Measurements from ENCODE around the gene ZNF783. TPM values are rescaled to one million over a fixed set of nuclear protein-coding genes. Genes with fewer than 3 reads are reported as not detected.
"Not testable (repeated sequence)": the region's sequence is repeated elsewhere in the genome, so short reads cannot be mapped to it uniquely, and the experiment has no call there.

ZNF783 gene
- polyA plus RNA-seq, 6 donors from 2014 or later: 1.3 to 9.2 (median 6.0) TPM

GRCh38 chr7:149226840-149227494, 35.0 kb upstream of the ZNF783 start:
- ATAC-seq (ENCODE audit: low read depth in 2 of 2) (no peak), DNase-seq (no peak)
- Mint-ChIP-seq H3K4me1 (no peaks in the 10 kb centered on the region), H3K36me3 (peaks cover 0 to 13% of the 10 kb centered on the region in 2 donors), H3K4me3 (no peak overlapping the region), H3K9me3 (no peaks in the 10 kb centered on the region), H3K27me3 (peaks cover 0 to 6% (median 5%) of the 10 kb centered on the region in 3 donors), H3K27ac (no peak overlapping the region)

GRCh38 chr7:149228831-149229471, 33.0 kb upstream of the ZNF783 start:
- Mint-ChIP-seq H3K9me3 (no peaks in the 10 kb centered on the region), H3K27ac (peak overlapping the region in 1 of 6 donors; percentile 3), H3K4me1 (no peaks in the 10 kb centered on the region), H3K4me3 (no peak overlapping the region), H3K36me3 (peaks cover 0 to 13% of the 10 kb centered on the region in 2 donors), H3K27me3 (peaks cover 10 to 18% (median 12%) of the 10 kb centered on the region in 3 donors)
- DNase-seq (no peak), ATAC-seq (ENCODE audit: low read depth in 2 of 2) (no peak)

GRCh38 chr7:149229526-149229925, 32.5 kb upstream of the ZNF783 start:
- no peaks in the 10 kb centered on the region for H3K4me1 Mint-ChIP-seq
- H3K27me3 Mint-ChIP-seq: peaks cover 10 to 22% (median 12%) of the 10 kb centered on the region in 3 donors
- ATAC-seq (ENCODE audit: low read depth in 2 of 2): no peak
- peaks cover 0 to 13% of the 10 kb centered on the region in 2 donors for H3K36me3 Mint-ChIP-seq
- no peak overlapping the region for H3K4me3 Mint-ChIP-seq
- H3K9me3 Mint-ChIP-seq: no peaks in the 10 kb centered on the region
- H3K27ac Mint-ChIP-seq: peak overlapping the region in 1 of 6 donors; percentile 31
- no peak for DNase-seq

- Mint-ChIP-seq H3K27me3 (peaks cover 12 to 31% (median 15%) of the 10 kb centered on the region in 3 donors), H3K36me3 (no peaks in the 10 kb centered on the region), H3K4me1 (no peaks in the 10 kb centered on the region), H3K4me3 (peak overlapping the region in 1 of 8 donors; percentile 60), H3K9me3 (no peaks in the 10 kb centered on the region), H3K27ac (no peak overlapping the region)
- DNase-seq (no peak), ATAC-seq (ENCODE audit: low read depth in 2 of 2) (no peak)
Measured at GRCh38 chr7:149232362-149232761, 29.6 kb upstream of the ZNF783 start.

- not testable (repeated sequence) for H3K36me3 Mint-ChIP-seq; H3K9me3 Mint-ChIP-seq; ATAC-seq (ENCODE audit: low read depth in 2 of 2); H3K4me3 Mint-ChIP-seq; H3K27ac Mint-ChIP-seq; DNase-seq; H3K4me1 Mint-ChIP-seq
- peaks cover 12 to 31% (median 15%) of the 10 kb centered on the region in 3 donors for H3K27me3 Mint-ChIP-seq
Measured at GRCh38 chr7:149233655-149234204, 28.3 kb upstream of the ZNF783 start.

GRCh38 chr7:149237502-149237901, 24.5 kb upstream of the ZNF783 start:
- Mint-ChIP-seq H3K27me3 (peaks cover 7 to 23% (median 7%) of the 10 kb centered on the region in 3 donors), H3K4me3 (peak overlapping the region in 2 of 8 donors; percentile 44 to 97), H3K27ac (peak overlapping the region in 1 of 6 donors; percentile 19), H3K9me3 (peaks cover 0 to 2% (median under 1%) of the 10 kb centered on the region in 7 donors), H3K4me1 (peaks cover 20 to 31% (median 24%) of the 10 kb centered on the region in 3 donors), H3K36me3 (peaks cover under 1 to 2% of the 10 kb centered on the region in 2 donors)
- DNase-seq: no peak
- no peak for ATAC-seq (ENCODE audit: low read depth in 2 of 2)

- peaks cover 5 to 8% of the 10 kb centered on the region in 2 donors for H3K36me3 Mint-ChIP-seq
- peaks cover 2 to 18% (median 6%) of the 10 kb centered on the region in 3 donors for H3K27me3 Mint-ChIP-seq
- H3K4me1 Mint-ChIP-seq: peaks cover 24 to 37% (median 24%) of the 10 kb centered on the region in 3 donors
- peak overlapping the region in 3 of 6 donors; percentile 5 to 89 (median 17) for H3K27ac Mint-ChIP-seq
- H3K4me3 Mint-ChIP-seq: peak overlapping the region; percentile 13 to 97 (median 91)
- peaks cover 0 to 5% (median 4%) of the 10 kb centered on the region in 7 donors for H3K9me3 Mint-ChIP-seq
- no peak for ATAC-seq (ENCODE audit: low read depth in 2 of 2)
- no peak for DNase-seq
Measured at GRCh38 chr7:149238051-149238450, 23.9 kb upstream of the ZNF783 start.

- ATAC-seq (ENCODE audit: low read depth in 2 of 2) (peak; percentile 99), DNase-seq (peak; percentile 84)
- H3K27ac Mint-ChIP-seq: peak within 1 kb of the TSS in 5 of 6 donors; percentile 74 to 90 (median 86)
- peaks cover 0 to 5% (median 4%) of the 10 kb centered on the region in 7 donors for H3K9me3 Mint-ChIP-seq
- peaks cover 26 to 43% (median 28%) of the 10 kb centered on the region in 3 donors for H3K4me1 Mint-ChIP-seq
- H3K36me3 Mint-ChIP-seq: peaks cover 5 to 8% of the 10 kb centered on the region in 2 donors
- peak within 1 kb of the TSS; percentile 91 to 97 (median 92) for H3K4me3 Mint-ChIP-seq
- H3K27me3 Mint-ChIP-seq: peaks cover 0 to 9% (median 6%) of the 10 kb centered on the region in 3 donors
Measured at GRCh38 chr7:149239345-149240143, 22.5 kb upstream of the ZNF783 start, which contains the start of gene ZNF212. Gene ZNF212, plus strand, starts transcription at chr7:149239651. Its CDS starts 128 bp downstream, at chr7:149239779.

- Mint-ChIP-seq H3K27me3 (peaks cover 0 to 9% (median 6%) of the 10 kb centered on the region in 3 donors), H3K9me3 (peaks cover 0 to 5% (median 4%) of the 10 kb centered on the region in 7 donors), H3K27ac (peak overlapping the region in 2 of 6 donors; percentile 70 to 90), H3K4me3 (peak overlapping the region; percentile 81 to 97 (median 92)), H3K4me1 (peaks cover 35 to 54% (median 38%) of the 10 kb centered on the region in 3 donors), H3K36me3 (peaks cover 5 to 8% of the 10 kb centered on the region in 2 donors)
- no peak for DNase-seq
- no peak for ATAC-seq (ENCODE audit: low read depth in 2 of 2)
Measured at GRCh38 chr7:149240637-149241036, 21.4 kb upstream of the ZNF783 start.

GRCh38 chr7:149241696-149242095, 20.3 kb upstream of the ZNF783 start:
- Mint-ChIP-seq H3K27ac (no peak overlapping the region), H3K36me3 (peaks cover 5 to 8% of the 10 kb centered on the region in 2 donors), H3K9me3 (peaks cover 0 to 5% (median 4%) of the 10 kb centered on the region in 7 donors), H3K4me3 (peak overlapping the region in 5 of 8 donors; percentile 63 to 97 (median 91)), H3K4me1 (peaks cover 41 to 59% (median 47%) of the 10 kb centered on the region in 3 donors), H3K27me3 (peaks cover 0 to 2% (median under 1%) of the 10 kb centered on the region in 3 donors)
- DNase-seq (no peak), ATAC-seq (ENCODE audit: low read depth in 2 of 2) (no peak)

- DNase-seq (no peak), ATAC-seq (ENCODE audit: low read depth in 2 of 2) (peak; percentile 27 to 59)
- peaks cover 42 to 48% (median 47%) of the 10 kb centered on the region in 3 donors for H3K4me1 Mint-ChIP-seq
- peaks cover 0 to 5% (median 4%) of the 10 kb centered on the region in 7 donors for H3K9me3 Mint-ChIP-seq
- peak overlapping the region in 1 of 6 donors; percentile 41 for H3K27ac Mint-ChIP-seq
- H3K36me3 Mint-ChIP-seq: peaks cover 5 to 8% of the 10 kb centered on the region in 2 donors
- H3K27me3 Mint-ChIP-seq: no peaks in the 10 kb centered on the region
- H3K4me3 Mint-ChIP-seq: peak overlapping the region in 1 of 8 donors; percentile 35
Measured at GRCh38 chr7:149245244-149245643, 16.8 kb upstream of the ZNF783 start.

GRCh38 chr7:149245744-149246143, 16.3 kb upstream of the ZNF783 start:
- peak overlapping the region in 3 of 6 donors; percentile 4 to 41 (median 21) for H3K27ac Mint-ChIP-seq
- no peak for ATAC-seq (ENCODE audit: low read depth in 2 of 2)
- H3K27me3 Mint-ChIP-seq: no peaks in the 10 kb centered on the region
- peaks cover 37 to 46% (median 44%) of the 10 kb centered on the region in 3 donors for H3K4me1 Mint-ChIP-seq
- H3K36me3 Mint-ChIP-seq: peaks cover 8% of the 10 kb centered on the region in 2 donors
- no peak for DNase-seq
- peaks cover 0 to 5% (median 4%) of the 10 kb centered on the region in 7 donors for H3K9me3 Mint-ChIP-seq
- H3K4me3 Mint-ChIP-seq: peak overlapping the region in 2 of 8 donors; percentile 9 to 35
